Heart right ventricle (tissue), 16 donors: Measurements from ENCODE around the gene GALNTL6. TPM values are rescaled to one million over a fixed set of nuclear protein-coding genes. Genes with fewer than 3 reads are reported as not detected.
"Not testable (repeated sequence)": the region's sequence is repeated elsewhere in the genome, so short reads cannot be mapped to it uniquely, and the experiment has no call there.

Experiments used
- ATAC-seq, 8 donors: fragments of 200-7000 bp; cut with Tn5 transposase; one replicate each; pipeline ENCODE4 v1.9.1; 2020; ENCODE audit warnings: mild to moderate bottlenecking in 8 of 8, moderate library complexity in 8 of 8, moderate number of reproducible peaks in 1 of 8
- DNase-seq, 2 donors: peaks; one replicate each; pipeline ENCODE4 v3.0.0-alpha.2; 2020
- H3K27ac ChIP-seq, 10 donors: fragments of 200-600 bp; sonication (generic) in 2 of 10; one replicate each; pipeline versions ENCODE4 v1.5.0 to v1.8.0; 2020 to 2022; ENCODE audit warnings: mild to moderate bottlenecking in 3 of 10
- H3K27me3 ChIP-seq, 7 donors: fragments of 200-600 bp; one replicate each; pipeline ENCODE4 v1.8.0; 2021 to 2022; ENCODE audit warnings: mild to moderate bottlenecking in 2 of 7
- H3K36me3 ChIP-seq, 9 donors: fragments of 200-600 bp; sonication (generic) in 1 of 9; one replicate each; pipeline versions ENCODE4 v1.5.0 to v1.8.0; 2020 to 2022; ENCODE audit warnings: mild to moderate bottlenecking in 2 of 9
- H3K4me1 ChIP-seq, 9 donors: fragments of 200-600 bp; sonication (generic) in 1 of 9; one replicate each; pipeline versions ENCODE4 v1.5.0 to v1.8.0; 2020 to 2022; ENCODE audit warnings: mild to moderate bottlenecking in 4 of 9
- H3K4me3 ChIP-seq, 10 donors: fragments of 200-600 bp; sonication (generic) in 2 of 10; one replicate each; pipeline versions ENCODE4 v1.5.0 to v1.8.0; 2020 to 2022; ENCODE audit warnings: mild to moderate bottlenecking in 7 of 10, moderate library complexity in 2 of 10
- H3K9me3 ChIP-seq, 11 donors: fragments of 200-600 bp in 10 of 11; sonication (generic) in 2 of 11; one replicate each; pipeline versions ENCODE4 v1.5.0 to v1.8.0; 2013 to 2022; ENCODE audit warnings: mild to moderate bottlenecking in 2 of 11, control low read depth in 1 of 11, moderate library complexity in 1 of 11
- CTCF ChIP-seq, 9 donors: fragments of 200-600 bp; sonication (generic) in 2 of 9; IDR thresholded peaks; one replicate each; pipeline versions ENCODE4 v1.5.0 to v1.8.0; 2021 to 2022; ENCODE audit warnings: antibody characterized with exemption in 9 of 9, mild to moderate bottlenecking in 5 of 9, moderate library complexity in 1 of 9
- WGBS, 2 donors: extraction: QIAGEN DNeasy Blood & Tissue Kit; methylation state at CpG; one replicate each; pipeline ENCODE4 v1.1.7; 2013; ENCODE audit warnings: inconsistent platforms in 1 of 2; 5-methylcytosine and 5-hydroxymethylcytosine counted together
- intact Hi-C, 10 donors: fragments of 100-400 bp; cut with DNase I; formaldehyde crosslinking; loops; one replicate each; pipeline versions ENCODE4 v1.11.1 to v1.14.2; 2022
- polyA plus RNA-seq, 2 donors: library from polyadenylated mRNA; stranded (reverse); fragments of 200-250 nt; gene quantifications; one replicate each; pipeline ENCODE4 v1.2.3, GENCODE V29; 2013
- total RNA-seq, 10 donors: library from RNA; stranded (reverse); fragmentation: NEBNext Ultra II Directional in 3 of 10; extraction: Animal tissue kit (Norgen Biotek cat#: 25700) in 3 of 10; gene quantifications; one replicate each; pipeline versions ENCODE4 v1.2.1 to v1.2.4, GENCODE V29; 2021 to 2023
- donor health status: Arrhythmogenic right ventricular cardiomyopathy.
- donor health status: ischemic (EF 13 %, LVEDD 7.1; RV severe dilation, severe dysfunction).
- donor health status: healthy with polysubstance abuse.
- donor health status: DM: no; HTN: yes; CAD: no.
- donor health status: DM: no; HTN: no; CAD: no.
- donor health status: ischemic (EF 25% LVEDD 6.9; RV normal size, moderate dysfunction).
- donor health status: ischemic (EF 25% LVEDD 5.7; RV mildly dilated, moderate dysfunction).
- donor health status: healthy.
- donor health status: DM: yes; HTN: yes; CAD: no.
- donor health status: Ischemic cardiomyopathy.
- donor health status: ischemic (EF 35%, LVEDD 5.7; RV mildly dilated, moderate dysfunction).
- donor health status: nonischemic (EF 11% LVEDD 7.7; RV severe dilation, severe dysfunction).
- donor health status: DM: yes; HTN: yes; CAD: no.
- donor health status: PGD.
- donor health status: ischemic (EF 29% LVEDD 5.4; RV normal size, mild dysfunction).
- donor health status: nonischemic (EF 23%, LVEDD 6.1; RV moderate dilation, normal function).

The GALNTL6 gene
- total and polyA plus RNA-seq, 12 donors = 0.14 to 2.6 (median 0.49) TPM; not detected in 6

GRCh38 chr4:172727631-172728030 is 914.4 kb downstream of the GALNTL6 start:
- WGBS, 2 donors = 90 to 93% methylated on average over 4 of the region's 4 CpGs

GRCh38 chr4:172733645-172734044 is 920.4 kb downstream of the GALNTL6 start:
- H3K27me3 ChIP-seq, H3K27ac ChIP-seq, H3K4me1 ChIP-seq, DNase-seq, intact Hi-C loops, ATAC-seq, H3K36me3 ChIP-seq, H3K4me3 ChIP-seq: not testable (repeated sequence)
- peaks cover 0 to 96% (median 17%) of the 10 kb centered on the region in 11 donors for H3K9me3 ChIP-seq
- WGBS, 2 donors = 97 to 99% methylated on average over 3 of the region's 3 CpGs

More at GRCh38 chr4:172727631-172728030, 914.4 kb downstream of the GALNTL6 start:
- H3K4me3 ChIP-seq = no peak overlapping the region
- intact Hi-C loops = no loop called here
- no peaks in the 10 kb centered on the region for H3K36me3 ChIP-seq
- DNase-seq = no peak
- H3K27me3 ChIP-seq = no peaks in the 10 kb centered on the region
- TF ChIP-seq CTCF (IDR thresholded peaks at IDR 0.05) = no peak
- no peaks in the 10 kb centered on the region for H3K4me1 ChIP-seq
- peaks cover 0 to 39% (median 2%) of the 10 kb centered on the region in 11 donors for H3K9me3 ChIP-seq
- no peak overlapping the region for H3K27ac ChIP-seq
- ATAC-seq = no peak

GRCh38 chr4:172734555-172734954 is 921.4 kb downstream of the GALNTL6 start:
- Histone ChIP-seq H3K9me3 (peaks cover 0 to 88% (median 14%) of the 10 kb centered on the region in 11 donors), H3K4me1 (no peaks in the 10 kb centered on the region), H3K4me3 (no peak overlapping the region), H3K27ac (no peak overlapping the region), H3K27me3 (no peaks in the 10 kb centered on the region), H3K36me3 (no peaks in the 10 kb centered on the region)
- intact Hi-C loops = no loop called here
- no peak for DNase-seq
- TF ChIP-seq CTCF (IDR thresholded peaks at IDR 0.05) = no peak
- ATAC-seq = no peak
- 77 to 80% methylated on average over 4 of the region's 4 CpGs for WGBS, 2 donors

- DNase-seq = no peak
- peaks cover 0 to 74% (median 14%) of the 10 kb centered on the region in 11 donors for H3K9me3 ChIP-seq
- WGBS, 2 donors = 82 to 85% methylated on average over 5 of the region's 5 CpGs
- no peak overlapping the region for H3K27ac ChIP-seq
- no peaks in the 10 kb centered on the region for H3K4me1 ChIP-seq
- H3K27me3 ChIP-seq = no peaks in the 10 kb centered on the region
- no peak for ATAC-seq
- intact Hi-C loops = no loop called here
- no peaks in the 10 kb centered on the region for H3K36me3 ChIP-seq
- H3K4me3 ChIP-seq = no peak overlapping the region
- TF ChIP-seq CTCF (IDR thresholded peaks at IDR 0.05) = no peak
Measured at GRCh38 chr4:172736046-172736445, 922.8 kb downstream of the GALNTL6 start.

- WGBS, 2 donors = 83 to 90% methylated on average over 1 of the region's 1 CpG
Measured at GRCh38 chr4:172740434-172740833, 927.2 kb downstream of the GALNTL6 start.

More at GRCh38 chr4:172740434-172740833, 927.2 kb downstream of the GALNTL6 start:
- H3K27me3 ChIP-seq = no peaks in the 10 kb centered on the region
- DNase-seq (no peak), ATAC-seq (no peak)
- no peaks in the 10 kb centered on the region for H3K36me3 ChIP-seq
- H3K4me1 ChIP-seq = no peaks in the 10 kb centered on the region
- intact Hi-C loops = no loop called here
- no peak for TF ChIP-seq CTCF (IDR thresholded peaks at IDR 0.05)
- no peak overlapping the region for H3K4me3 ChIP-seq
- H3K9me3 ChIP-seq = peaks cover 0 to 37% (median 9%) of the 10 kb centered on the region in 11 donors
- no peak overlapping the region for H3K27ac ChIP-seq
